ENCODE data around the gene PIP4K2A. TPM values are rescaled to one million over a fixed set of nuclear protein-coding genes. Genes with fewer than 3 reads are reported as not detected.

PIP4K2A gene
- total and polyA plus RNA-seq, 2 of the 13 experiments (the other 11 are each of a cell fraction or from before 2014, with no cell fraction given): 9.1 to 22.6 TPM

DNA sequence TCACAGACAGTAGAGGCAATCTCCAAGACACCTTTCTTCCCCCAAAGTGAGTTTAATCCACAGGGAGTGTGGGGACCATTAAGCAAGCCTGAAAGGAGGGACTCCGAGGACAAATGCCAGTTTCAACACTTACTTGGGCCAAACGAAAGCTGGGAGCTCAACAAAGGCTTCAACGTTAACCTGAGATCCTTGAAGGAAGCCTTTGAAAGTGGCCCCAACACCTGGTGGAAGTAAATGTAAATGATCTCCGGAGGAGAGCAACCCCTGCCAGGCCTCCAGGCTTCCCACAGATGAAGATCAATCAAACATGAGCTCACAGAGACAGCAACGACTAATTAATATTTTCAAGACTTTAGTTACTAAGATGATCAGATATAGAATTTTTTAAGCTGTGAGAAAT, 103.8 kb downstream of the PIP4K2A start:
- BruUV-seq (replicated peaks): no TSS peak
- no peak for FAIRE-seq

More for the DNA sequence above, 103.8 kb downstream of the PIP4K2A start:
- peaks cover 17% of the 10 kb centered on the region for H3K4me1 ChIP-seq (ENCODE audit: insufficient read depth, low read length)
- H3K27ac ChIP-seq (ENCODE audit: extremely low read length, insufficient read depth, low read length): no peak overlapping the region
- H4K20me1 ChIP-seq (ENCODE audit: insufficient read depth, low read length): no peaks in the 10 kb centered on the region
- TF ChIP-seq ZZZ3 (CRISPR knock-in tag; IDR thresholded peaks at IDR 0.05; ENCODE audit: borderline replicate concordance): no peak
- TF ChIP-seq CBX1 (IDR thresholded peaks at IDR 0.05; ENCODE audit: low read depth): no peak
- no peak for TF ChIP-seq ZNF12 (CRISPR knock-in tag; IDR thresholded peaks at IDR 0.05)
- TF ChIP-seq MYPOP (CRISPR knock-in tag; IDR thresholded peaks at IDR 0.05): no peak
- no peak for TF ChIP-seq ZNF180 (CRISPR knock-in tag; IDR thresholded peaks at IDR 0.05; ENCODE audit: borderline replicate concordance, low read depth)
- TF ChIP-seq, protein P1, sequence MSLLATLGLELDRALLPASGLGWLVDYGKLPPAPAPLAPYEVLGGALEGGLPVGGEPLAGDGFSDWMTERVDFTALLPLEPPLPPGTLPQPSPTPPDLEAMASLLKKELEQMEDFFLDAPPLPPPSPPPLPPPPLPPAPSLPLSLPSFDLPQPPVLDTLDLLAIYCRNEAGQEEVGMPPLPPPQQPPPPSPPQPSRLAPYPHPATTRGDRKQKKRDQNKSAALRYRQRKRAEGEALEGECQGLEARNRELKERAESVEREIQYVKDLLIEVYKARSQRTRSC (CRISPR knock-in tag; IDR thresholded peaks at IDR 0.05; ENCODE audit: low read depth): no peak
- no peak for TF ChIP-seq ZFY (CRISPR knock-in tag; IDR thresholded peaks at IDR 0.05)
- no peak for TF ChIP-seq TRIM24 (CRISPR knock-in tag; IDR thresholded peaks at IDR 0.05)
- TF ChIP-seq TBX3 (IDR thresholded peaks at IDR 0.05; ENCODE audit: borderline replicate concordance): no peak
- TF ChIP-seq ZNF282 (IDR thresholded peaks at IDR 0.05; ENCODE audit: partially characterized antibody): no peak
- TF ChIP-seq NCOA5 (CRISPR knock-in tag; IDR thresholded peaks at IDR 0.05): no peak
- TF ChIP-seq IRX3 (CRISPR knock-in tag; IDR thresholded peaks at IDR 0.05; ENCODE audit: borderline replicate concordance, low read depth): no peak
- no peak for TF ChIP-seq ZNF484 (CRISPR knock-in tag; IDR thresholded peaks at IDR 0.05; ENCODE audit: borderline replicate concordance, low read depth)
- no peak for TF ChIP-seq SCMH1 (CRISPR knock-in tag; IDR thresholded peaks at IDR 0.05; ENCODE audit: borderline replicate concordance)
- TF ChIP-seq DRAP1 (CRISPR knock-in tag; IDR thresholded peaks at IDR 0.05): no peak
- TF ChIP-seq ZNF550 (CRISPR knock-in tag; IDR thresholded peaks at IDR 0.05; ENCODE audit: borderline replicate concordance): no peak
- no peak for TF ChIP-seq SALL1 (CRISPR knock-in tag; IDR thresholded peaks at IDR 0.05)
- no peak for TF ChIP-seq CHCHD3 (CRISPR knock-in tag; IDR thresholded peaks at IDR 0.05)
- TF ChIP-seq ZNF782 (CRISPR knock-in tag; IDR thresholded peaks at IDR 0.05; ENCODE audit: borderline replicate concordance): no peak
- TF ChIP-seq, protein P2, sequence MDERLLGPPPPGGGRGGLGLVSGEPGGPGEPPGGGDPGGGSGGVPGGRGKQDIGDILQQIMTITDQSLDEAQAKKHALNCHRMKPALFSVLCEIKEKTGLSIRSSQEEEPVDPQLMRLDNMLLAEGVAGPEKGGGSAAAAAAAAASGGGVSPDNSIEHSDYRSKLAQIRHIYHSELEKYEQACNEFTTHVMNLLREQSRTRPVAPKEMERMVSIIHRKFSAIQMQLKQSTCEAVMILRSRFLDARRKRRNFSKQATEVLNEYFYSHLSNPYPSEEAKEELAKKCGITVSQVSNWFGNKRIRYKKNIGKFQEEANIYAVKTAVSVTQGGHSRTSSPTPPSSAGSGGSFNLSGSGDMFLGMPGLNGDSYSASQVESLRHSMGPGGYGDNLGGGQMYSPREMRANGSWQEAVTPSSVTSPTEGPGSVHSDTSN (CRISPR knock-in tag; IDR thresholded peaks at IDR 0.05): no peak
- H3K9me3 ChIP-seq (ENCODE audit: low read length): no peaks in the 10 kb centered on the region
- no peak for DNase-seq (ENCODE audit: low spot score)
- intact Hi-C loops (cut with micrococcal nuclease; ENCODE audit: unreplicated experiment): no loop called here
- H3K79me2 ChIP-seq (ENCODE audit: insufficient read depth, low read length): peaks cover 6% of the 10 kb centered on the region
- 91% methylated on average over 5 of the region's 5 CpGs for WGBS (ENCODE audit: low lambda C conversion rate)
- H3K4me2 ChIP-seq (ENCODE audit: low read depth, low read length): no peak overlapping the region
- in situ Hi-C loops (cut with HindIII; ENCODE audit: extremely low pct_ligation_motif_present, low pct_unique_long_range_greater_than_20kb): no loop called here
- POLR2A ChIA-PET: no interaction called here
- CTCF ChIA-PET (ENCODE audit: low intra/inter-chr PET ratio, low total read pairs): no interaction called here
- ATAC-seq: no peak
- H3K36me3 ChIP-seq (replicated peaks in 1 of 2; ENCODE audit: control insufficient read depth in 1 of 2, insufficient read depth in 2 of 2, low read length in 2 of 2): peaks cover 4 to 6% of the 10 kb centered on the region in 2 experiments; a peak in 3 of 5 replicates
- no peaks in the 10 kb centered on the region for H3K27me3 ChIP-seq (ENCODE audit: control insufficient read depth in 1 of 2, insufficient read depth in 2 of 2, low read length in 2 of 2)
- H2AFZ ChIP-seq (ENCODE audit: low read length): no peak overlapping the region
- H3K9ac ChIP-seq (ENCODE audit: insufficient read depth, low read depth, low read length): no peak overlapping the region
- H3K4me3 ChIP-seq (replicated peaks in 1 of 3; ENCODE audit: insufficient read depth in 1 of 3, low read depth in 2 of 3, low read length in 3 of 3): no peak overlapping the region
